Stomach (tissue), 4 donors: Measurements from ENCODE around the gene SERPINB7.

Experiments used
- CTCF ChIP-seq, 7 experiments: fragments of 450-650 bp in 4 of 7; fragments of 200-600 bp in 3 of 7; sonication (generic) in 3 of 7; IDR thresholded peaks; one replicate each; pipeline ENCODE4 v1.5.1; 2016 to 2019; ENCODE audit warnings: antibody characterized with exemption in 7 of 7, control low read depth in 2 of 7, mild to moderate bottlenecking in 1 of 7
- EP300 ChIP-seq: sonication (generic); formaldehyde crosslinking; IDR thresholded peaks from one replicate; pipeline ENCODE4 v1.6.1; 2017; ENCODE audit warnings: antibody characterized with exemption
- POLR2AphosphoS5 ChIP-seq, 3 donors: sonication (generic); formaldehyde crosslinking; IDR thresholded peaks; one replicate each; pipeline ENCODE4 v1.6.1; 2016; ENCODE audit warnings: antibody characterized with exemption in 3 of 3

- TF ChIP-seq POLR2AphosphoS5 (IDR thresholded peaks at IDR 0.05) (no peak), CTCF (IDR thresholded peaks at IDR 0.05) (no peak), EP300 (no peak)
Measured at GRCh38 chr18:63765837-63766236, 9.4 kb upstream of the SERPINB7 start.
